Inferior parietal cortex (tissue), 1 donor: Measurements from ENCODE around the gene EPB41L2.

Experiments
- DNase-seq: peaks from one replicate; pipeline ENCODE4 v3.0.0-alpha.2; 2016; ENCODE audit errors: extremely low spot score

The EPB41L2 gene

DNA sequence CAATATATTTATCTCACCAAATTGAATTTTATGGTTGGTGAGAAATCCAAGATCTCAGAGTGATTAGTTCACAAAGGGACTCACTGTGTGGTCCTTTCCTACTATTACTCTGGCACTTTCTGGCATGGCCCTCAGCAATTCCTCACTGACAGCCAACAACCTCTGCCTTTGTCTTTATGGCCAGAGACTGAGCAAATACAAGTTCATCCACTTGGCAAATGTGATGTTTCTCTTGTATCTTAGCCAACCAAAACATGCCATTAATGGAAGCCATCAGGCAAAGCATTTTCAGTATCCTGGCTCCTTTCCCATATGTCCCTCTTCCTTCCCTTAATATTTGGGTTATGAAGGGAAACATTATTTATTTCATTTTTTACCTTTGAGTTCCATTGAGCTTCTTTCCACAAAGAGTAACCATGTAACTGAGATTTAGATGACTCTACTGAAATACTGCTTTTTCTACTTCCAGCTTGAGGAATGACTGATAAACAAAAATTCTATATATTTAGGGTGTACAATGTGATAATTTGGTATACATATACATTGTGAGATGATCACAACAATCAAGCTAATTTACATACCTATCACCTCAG lies 266.6 kb downstream of the EPB41L2 start:
- no peak for DNase-seq

DNA sequence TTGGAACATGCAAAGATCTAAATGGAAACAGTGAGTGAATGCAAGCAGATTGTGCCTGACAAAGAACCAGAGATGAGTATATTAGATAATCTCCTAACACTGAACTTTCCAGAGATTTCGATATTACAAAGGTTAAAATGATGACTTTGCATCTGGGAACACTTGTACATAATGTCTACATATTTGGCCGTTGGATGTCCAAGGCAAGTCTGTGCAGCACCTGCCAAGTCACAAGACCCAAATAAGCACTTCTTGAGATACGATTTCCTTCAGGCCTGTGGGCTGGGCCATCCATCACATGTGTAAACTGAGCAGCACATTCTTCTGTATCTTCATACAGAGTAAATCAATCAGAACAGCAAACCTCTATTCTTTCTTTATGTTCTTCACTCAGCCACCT lies 268.3 kb downstream of the EPB41L2 start:
- DNase-seq: no peak

DNA sequence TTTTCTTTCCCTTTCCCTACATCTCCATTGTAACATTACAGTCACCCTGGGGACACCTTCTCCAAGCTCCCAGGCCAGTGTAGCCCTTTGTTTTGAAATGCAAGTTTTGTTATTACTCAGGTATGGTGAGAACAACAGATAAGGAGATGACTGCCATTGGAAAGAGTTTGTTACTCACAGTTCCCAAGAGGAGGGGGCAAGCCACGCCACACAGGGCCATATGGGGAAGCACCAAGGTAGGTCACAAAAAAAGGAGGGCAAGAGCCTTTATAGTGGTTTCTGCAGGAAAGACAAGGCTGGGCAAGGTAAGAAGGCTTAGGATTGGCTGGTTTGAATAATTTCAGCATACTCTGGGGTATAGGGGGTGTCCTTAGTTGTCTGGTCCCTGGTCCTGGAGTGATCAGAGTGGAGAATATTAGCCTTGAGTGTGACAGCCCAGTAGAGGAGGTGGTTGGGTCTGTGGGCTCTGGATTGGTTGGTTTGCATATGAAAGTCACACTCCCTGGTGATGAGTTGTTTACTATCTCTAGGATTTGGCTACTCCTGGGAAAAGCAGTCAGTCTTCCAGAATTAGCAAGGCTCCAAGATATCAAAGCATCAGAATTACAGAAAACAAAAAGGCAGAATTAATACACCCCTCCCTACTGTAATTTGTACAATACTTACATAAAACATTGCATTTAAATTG lies 268.9 kb downstream of the EPB41L2 start:
- no peak for DNase-seq
